Activated naive CD4-positive, alpha-beta T cell treated with Interleukin-2 at 50 U/mL for 16 hours (primary cell): ENCODE results near the gene NTN1.

ENCODE experiments used
- DNase-seq: peaks from one replicate; pipeline ENCODE4 v3.0.0-alpha.2; 2020

NTN1 gene

DNA sequence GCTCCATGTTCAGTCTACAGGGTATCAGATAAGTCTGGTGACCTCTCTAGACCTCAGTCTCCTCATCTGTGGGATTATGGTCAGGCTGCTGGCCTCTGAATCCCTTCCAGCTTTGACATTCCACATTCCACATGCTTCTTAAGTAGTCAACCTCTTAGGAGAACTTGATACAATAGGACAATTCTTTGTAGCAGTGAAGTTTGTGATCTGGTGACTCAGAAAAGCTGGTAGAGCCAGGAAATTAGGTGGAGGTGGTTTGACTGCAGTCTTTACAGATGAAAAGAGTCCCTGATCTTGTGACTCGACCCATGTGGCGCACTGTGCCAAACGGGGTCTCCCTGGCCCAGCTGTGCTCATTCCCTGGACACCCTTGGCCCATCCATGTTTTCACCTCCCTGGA lies 147.8 kb downstream of the NTN1 start:
- no peak for DNase-seq

- no peak for DNase-seq
These were observed 149.0 kb downstream of the NTN1 start for GRCh38 chr17:9170336-9170735.

DNA sequence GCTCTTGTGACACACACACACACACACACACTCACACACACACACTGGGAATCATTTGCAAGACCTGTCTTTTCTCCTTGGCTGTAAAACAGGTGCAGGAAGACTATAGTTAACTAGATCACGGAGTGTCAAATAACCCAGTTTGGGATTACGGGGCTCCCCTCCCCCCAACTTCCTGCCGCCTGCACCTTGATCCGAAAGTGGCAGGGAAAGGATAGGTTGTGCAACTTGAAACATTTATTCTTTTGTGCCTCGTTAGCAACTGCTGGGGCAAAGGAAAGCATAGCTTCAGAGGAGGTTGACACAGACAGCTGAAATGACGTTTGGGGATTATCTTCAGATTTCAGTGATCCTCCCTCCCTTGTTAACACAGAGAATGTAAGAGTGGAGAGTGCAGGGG lies 149.5 kb downstream of the NTN1 start:
- no peak for DNase-seq

DNA sequence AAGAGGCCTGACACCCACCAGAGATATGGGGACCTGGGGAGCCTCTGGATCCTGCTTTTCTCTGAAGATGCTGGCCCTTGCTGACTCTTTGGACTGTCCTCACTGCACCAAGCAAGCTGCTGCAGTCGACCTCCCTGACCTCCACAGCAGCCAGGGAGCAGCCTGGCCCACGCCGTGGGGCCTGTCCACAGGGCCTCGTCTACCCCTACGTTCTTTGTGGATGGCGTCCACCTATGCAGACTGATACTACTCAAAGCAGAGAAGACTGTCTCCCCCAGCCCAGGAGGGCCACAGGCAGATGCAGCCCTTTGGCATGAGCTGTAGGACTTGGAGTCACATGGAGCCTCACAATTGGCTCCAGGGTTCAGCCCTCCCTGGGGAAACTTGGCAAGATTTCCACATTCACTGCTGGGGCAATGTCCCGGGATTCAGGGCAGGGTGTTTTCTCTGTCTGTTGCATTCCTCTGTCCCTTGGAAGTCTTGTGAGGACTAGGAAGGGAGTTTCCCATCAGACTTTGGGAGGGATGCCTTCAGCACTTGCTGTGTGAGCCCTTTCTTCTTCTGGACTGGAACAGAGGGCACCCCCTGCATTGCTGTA lies 152.2 kb downstream of the NTN1 start:
- no peak for DNase-seq

DNA sequence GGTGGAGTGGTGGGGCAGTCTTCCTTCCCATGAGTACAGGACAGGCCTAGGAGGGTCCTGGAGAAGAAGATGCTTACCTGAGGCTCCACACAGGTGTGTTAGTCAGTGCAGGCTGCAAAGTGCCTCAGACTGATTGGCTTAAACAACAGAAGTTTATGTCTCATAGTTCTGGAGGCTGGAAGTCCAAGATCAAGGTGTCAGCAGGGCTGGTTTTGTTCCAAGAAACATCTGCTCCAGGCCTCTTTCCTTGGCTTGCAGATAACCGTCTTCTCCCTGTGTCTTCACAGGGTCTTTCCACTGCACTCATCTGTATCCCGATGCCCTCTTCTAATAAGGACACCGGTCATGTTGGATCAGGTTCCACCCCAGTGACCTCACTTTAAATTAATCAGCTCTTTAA lies 153.0 kb downstream of the NTN1 start:
- no peak for DNase-seq

DNA sequence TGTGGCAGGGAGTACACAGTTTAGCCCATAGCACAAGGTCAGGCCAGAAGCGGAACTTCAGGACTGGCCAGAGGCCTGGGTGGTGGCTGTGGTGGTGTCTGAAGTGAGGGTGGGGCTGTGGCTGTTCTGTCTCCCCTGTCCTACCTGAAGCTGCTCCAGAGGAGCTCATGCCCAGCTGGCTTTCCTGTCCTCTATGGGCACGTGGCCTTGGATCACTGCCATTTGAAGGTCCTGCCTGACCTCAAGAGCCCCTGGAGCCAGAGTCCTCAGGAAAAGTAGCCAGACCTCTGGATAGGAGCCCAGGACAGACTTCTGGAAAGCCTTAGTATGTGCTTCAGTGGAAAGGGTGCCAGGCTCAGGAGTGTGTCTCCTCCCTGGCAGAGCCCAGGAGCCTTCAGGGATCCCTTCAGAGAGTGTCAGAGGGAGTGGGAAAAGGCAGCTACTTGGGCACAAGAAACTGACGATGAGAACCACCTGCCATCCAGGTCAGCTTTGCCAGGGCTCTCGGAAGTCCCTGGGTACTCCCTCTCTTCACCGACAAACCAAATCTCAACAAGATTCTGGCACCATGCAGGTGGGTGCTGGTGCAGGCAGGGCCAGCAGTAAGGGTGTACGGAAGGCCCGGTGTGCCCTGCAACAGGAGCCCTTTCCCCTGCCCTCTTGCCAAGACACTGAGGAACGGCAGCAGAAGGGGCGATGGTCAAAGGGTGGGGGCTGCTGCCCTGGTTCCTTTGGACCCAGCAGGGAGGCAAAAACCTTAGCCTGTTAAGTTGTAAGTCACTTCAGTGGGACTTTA lies 153.7 kb downstream of the NTN1 start:
- DNase-seq, result no peak

- DNase-seq, result no peak
These were observed 154.6 kb downstream of the NTN1 start for GRCh38 chr17:9175700-9176467.

DNA sequence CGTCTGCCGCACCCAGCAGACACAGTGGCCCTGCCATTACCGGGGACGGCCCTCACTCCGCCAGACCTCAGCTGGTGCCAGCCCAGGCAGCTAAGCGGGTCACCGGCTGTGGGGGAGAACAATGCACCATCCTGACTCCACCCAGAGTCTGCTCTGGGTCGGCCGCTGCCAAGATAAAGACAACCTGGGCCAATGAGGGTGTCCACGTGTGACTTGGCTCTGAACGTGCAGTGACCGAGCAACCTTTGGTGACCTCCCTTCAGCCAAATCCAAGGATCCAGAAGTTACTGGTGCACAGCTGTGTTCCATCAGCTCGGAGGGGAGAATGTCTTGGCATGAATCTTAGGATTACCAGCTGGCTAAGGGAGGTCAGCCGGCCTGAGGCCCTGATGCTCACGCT lies 155.9 kb downstream of the NTN1 start:
- no peak for DNase-seq

GRCh38 chr17:9178319-9178718 lies 157.0 kb downstream of the NTN1 start:
- DNase-seq, result no peak

GRCh38 chr17:9179602-9180001 lies 158.3 kb downstream of the NTN1 start:
- DNase-seq, result no peak

DNA sequence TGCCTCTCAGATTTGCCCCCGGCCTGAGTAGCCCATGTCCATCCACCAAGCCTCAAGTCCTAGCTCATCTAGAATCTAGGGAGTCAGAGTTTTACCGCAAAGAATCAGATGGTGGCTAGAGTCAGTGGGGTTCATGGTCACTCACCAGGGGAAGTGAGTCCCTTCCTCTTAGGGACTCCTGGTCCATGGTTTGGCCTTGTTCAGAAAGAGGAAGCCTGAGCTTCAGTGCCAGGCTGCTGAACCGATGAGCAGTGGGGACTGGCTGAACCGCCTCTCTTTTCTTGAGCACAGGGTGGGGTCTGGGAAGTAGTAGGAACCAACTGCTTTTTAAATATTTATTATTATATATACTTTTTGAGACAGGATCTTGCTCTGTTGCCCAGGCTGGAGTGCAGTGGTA lies 160.3 kb downstream of the NTN1 start:
- DNase-seq, result no peak

DNA sequence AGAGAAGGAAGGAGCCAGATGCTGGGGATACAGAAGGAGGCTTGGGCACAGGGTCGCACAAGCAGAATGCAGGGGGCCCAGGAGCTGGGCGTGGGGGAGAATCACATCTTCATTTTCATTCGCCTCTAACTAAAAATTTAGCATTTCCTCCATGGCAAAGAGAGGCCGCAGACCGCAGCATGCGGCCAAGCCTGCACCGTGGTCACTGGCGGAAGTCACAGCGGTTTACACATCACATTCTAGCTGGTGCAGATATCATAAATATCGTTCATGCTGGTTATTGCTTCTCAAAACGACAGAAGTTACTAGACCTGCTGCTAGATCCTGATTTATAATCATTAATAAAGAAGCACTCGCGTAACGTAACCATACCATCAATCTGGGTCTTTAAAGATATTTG lies 162.0 kb downstream of the NTN1 start:
- no peak for DNase-seq

- no peak for DNase-seq
These were observed 163.8 kb downstream of the NTN1 start for GRCh38 chr17:9185142-9185541.

DNA sequence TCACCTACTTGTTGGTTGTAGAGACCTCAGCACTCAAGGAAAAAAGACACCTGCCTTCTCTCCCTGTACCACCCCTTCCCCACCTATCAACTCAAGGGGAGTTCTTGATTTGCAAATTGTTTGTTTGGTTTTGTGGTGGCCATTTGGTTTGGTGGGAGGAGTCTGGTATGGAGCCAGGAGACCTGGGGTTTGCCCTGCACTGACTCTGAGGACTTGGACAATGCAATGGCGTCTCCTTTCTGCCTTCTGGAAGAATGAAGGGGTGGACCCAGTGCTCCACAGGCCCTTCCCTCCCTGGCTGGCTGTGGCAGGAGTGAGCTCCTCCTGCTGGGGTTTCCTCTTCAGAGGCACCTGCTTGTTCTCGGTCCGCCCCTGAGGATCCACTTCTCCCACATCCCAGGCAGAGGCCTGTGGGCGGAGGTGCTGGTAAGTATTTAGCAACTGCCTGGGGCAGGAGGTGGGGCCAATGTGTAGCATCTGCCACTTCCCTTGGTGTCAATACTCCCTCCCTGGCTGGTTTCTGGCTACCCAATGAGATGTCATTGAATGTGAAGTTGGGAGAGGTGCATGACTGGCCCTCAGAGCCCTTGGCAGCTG lies 164.5 kb downstream of the NTN1 start:
- no peak for DNase-seq

GRCh38 chr17:9187828-9188227 lies 166.5 kb downstream of the NTN1 start:
- no peak for DNase-seq

DNA sequence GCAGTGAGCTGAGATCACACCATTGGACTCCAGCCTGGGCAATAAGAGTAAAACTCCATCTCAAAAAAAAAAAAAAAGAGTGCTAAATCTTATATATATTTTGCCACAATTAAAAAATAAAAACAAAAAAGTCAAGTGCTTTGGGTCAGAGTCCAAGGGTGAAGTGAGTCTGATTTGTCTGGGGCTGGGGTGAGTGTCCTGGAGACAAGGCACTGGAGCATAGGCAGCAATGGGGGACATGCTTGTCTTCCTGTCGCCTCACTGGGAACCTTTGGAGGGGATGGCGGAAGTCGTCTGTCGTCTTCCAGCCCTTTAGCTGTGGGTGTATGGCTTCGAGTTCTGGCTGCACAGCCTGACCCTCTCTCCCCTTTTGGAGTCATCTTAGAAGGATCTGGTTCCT lies 167.1 kb downstream of the NTN1 start:
- DNase-seq, result no peak

DNA sequence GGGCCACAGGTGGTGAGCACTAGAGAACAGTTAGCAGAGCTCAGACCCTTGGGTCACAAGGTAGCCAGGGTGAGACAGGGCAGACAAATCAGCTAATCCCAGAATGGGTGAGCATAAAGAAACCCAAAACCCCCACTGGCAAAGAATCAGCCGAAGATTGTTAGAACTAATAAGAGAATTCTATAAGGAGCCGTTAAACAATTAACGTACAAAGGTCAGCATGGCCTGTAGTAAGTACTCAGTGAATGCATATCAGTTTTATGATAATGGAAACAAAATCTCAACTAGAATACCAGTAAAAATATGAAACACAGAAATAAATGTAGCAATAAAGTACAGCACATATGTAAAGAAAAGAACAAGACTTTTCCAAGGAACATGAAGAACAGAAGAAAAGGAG lies 168.6 kb downstream of the NTN1 start:
- no peak for DNase-seq

- no peak for DNase-seq
These were observed 170.7 kb downstream of the NTN1 start for GRCh38 chr17:9192010-9192409.

DNA sequence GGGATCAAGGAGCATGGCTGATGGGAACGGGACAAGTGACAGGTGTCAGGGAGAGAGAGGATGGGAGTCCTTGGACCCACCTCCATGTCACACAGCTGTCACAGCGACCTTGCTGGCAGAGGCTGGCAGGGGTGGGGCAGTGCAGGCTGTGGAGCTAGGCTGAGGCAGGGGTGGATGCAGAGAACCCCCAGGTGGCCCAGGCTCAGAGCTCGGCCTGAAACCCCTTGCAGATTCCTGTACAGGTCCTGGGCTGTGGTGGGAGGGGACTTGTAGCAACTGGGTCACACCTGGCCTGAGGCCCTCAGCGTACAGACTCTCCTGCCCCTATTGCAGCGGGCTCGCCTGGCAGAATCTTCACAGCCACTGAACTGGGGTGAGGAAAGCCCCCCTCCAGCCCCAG lies 174.1 kb downstream of the NTN1 start:
- DNase-seq, result no peak

- DNase-seq, result no peak
These were observed 174.8 kb downstream of the NTN1 start for GRCh38 chr17:9195961-9196670.

GRCh38 chr17:9199571-9200551 lies 178.6 kb downstream of the NTN1 start:
- DNase-seq, result no peak
